ENCODE data around the gene SAMD5. TPM values are rescaled to one million over a fixed set of nuclear protein-coding genes. Genes with fewer than 3 reads are reported as not detected.

SAMD5 gene
- total and polyA plus RNA-seq, 9 of the 15 experiments (the other 6 are each of a cell fraction or from before 2014, with no cell fraction given), result 0.15 to 0.91 (median 0.55) TPM

DNA sequence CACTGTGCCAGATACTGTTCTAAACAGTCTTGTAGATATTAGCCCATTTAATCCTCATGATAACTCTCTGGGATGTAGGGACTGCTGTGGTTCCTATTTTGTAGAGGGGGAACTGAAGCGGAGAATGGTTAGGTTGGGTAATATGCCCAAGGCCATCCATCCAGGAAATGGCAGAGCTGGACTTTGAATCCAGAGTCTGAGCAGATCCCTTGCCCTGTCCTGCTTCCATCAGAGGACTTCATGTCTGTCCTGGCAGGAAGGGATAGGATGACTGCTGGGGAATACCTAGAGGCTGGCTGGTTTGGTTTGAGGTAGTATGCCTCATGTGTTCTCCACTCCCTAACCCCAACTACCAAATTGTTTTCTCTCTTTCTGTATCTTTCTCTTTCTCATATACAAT lies 44.6 kb downstream of the SAMD5 start (continued):
- TF ChIP-seq, protein P1, sequence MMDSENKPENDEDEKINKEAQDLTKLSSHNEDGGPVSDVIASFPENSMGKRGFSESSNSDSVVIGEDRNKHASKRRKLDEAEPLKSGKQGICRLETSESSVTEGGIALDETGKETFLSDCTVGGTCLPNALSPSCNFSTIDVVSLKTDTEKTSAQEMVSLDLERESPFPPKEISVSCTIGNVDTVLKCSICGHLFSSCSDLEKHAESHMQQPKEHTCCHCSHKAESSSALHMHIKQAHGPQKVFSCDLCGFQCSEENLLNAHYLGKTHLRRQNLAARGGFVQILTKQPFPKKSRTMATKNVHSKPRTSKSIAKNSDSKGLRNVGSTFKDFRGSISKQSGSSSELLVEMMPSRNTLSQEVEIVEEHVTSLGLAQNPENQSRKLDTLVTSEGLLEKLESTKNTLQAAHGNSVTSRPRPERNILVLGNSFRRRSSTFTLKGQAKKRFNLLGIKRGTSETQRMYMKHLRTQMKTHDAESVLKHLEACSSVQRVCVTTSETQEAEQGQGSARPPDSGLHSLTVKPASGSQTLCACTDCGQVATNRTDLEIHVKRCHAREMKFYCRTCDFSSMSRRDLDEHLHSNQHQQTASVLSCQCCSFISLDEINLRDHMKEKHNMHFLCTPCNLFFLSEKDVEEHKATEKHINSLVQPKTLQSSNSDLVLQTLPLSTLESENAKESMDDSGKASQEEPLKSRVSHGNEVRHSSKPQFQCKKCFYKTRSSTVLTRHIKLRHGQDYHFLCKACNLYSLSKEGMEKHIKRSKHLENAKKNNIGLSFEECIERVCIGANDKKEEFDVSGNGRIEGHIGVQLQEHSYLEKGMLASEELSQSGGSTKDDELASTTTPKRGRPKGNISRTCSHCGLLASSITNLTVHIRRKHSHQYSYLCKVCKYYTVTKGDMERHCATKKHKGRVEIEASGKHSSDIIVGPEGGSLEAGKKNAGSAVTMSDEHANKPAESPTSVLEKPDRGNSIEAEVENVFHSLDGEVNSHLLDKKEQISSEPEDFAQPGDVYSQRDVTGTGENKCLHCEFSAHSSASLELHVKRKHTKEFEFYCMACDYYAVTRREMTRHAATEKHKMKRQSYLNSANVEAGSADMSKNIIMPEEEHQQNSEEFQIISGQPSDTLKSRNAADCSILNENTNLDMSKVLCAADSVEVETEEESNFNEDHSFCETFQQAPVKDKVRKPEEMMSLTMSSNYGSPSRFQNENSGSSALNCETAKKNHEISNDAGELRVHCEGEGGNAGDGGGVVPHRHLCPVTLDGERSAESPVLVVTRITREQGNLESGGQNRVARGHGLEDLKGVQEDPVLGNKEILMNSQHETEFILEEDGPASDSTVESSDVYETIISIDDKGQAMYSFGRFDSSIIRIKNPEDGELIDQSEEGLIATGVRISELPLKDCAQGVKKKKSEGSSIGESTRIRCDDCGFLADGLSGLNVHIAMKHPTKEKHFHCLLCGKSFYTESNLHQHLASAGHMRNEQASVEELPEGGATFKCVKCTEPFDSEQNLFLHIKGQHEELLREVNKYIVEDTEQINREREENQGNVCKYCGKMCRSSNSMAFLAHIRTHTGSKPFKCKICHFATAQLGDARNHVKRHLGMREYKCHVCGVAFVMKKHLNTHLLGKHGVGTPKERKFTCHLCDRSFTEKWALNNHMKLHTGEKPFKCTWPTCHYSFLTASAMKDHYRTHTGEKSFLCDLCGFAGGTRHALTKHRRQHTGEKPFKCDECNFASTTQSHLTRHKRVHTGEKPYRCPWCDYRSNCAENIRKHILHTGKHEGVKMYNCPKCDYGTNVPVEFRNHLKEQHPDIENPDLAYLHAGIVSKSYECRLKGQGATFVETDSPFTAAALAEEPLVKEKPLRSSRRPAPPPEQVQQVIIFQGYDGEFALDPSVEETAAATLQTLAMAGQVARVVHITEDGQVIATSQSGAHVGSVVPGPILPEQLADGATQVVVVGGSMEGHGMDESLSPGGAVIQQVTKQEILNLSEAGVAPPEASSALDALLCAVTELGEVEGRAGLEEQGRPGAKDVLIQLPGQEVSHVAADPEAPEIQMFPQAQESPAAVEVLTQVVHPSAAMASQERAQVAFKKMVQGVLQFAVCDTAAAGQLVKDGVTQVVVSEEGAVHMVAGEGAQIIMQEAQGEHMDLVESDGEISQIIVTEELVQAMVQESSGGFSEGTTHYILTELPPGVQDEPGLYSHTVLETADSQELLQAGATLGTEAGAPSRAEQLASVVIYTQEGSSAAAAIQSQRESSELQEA (IDR thresholded peaks at IDR 0.05; ENCODE audit: low read depth), result no peak
- no peak for TF ChIP-seq ZNF436 (CRISPR knock-in tag; IDR thresholded peaks at IDR 0.05)
- TF ChIP-seq, protein P2, sequence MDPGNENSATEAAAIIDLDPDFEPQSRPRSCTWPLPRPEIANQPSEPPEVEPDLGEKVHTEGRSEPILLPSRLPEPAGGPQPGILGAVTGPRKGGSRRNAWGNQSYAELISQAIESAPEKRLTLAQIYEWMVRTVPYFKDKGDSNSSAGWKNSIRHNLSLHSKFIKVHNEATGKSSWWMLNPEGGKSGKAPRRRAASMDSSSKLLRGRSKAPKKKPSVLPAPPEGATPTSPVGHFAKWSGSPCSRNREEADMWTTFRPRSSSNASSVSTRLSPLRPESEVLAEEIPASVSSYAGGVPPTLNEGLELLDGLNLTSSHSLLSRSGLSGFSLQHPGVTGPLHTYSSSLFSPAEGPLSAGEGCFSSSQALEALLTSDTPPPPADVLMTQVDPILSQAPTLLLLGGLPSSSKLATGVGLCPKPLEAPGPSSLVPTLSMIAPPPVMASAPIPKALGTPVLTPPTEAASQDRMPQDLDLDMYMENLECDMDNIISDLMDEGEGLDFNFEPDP (CRISPR knock-in tag; IDR thresholded peaks at IDR 0.05), result no peak
- no peak for TF ChIP-seq ZNF717 (CRISPR knock-in tag; IDR thresholded peaks at IDR 0.05)
- TF ChIP-seq, protein P3, sequence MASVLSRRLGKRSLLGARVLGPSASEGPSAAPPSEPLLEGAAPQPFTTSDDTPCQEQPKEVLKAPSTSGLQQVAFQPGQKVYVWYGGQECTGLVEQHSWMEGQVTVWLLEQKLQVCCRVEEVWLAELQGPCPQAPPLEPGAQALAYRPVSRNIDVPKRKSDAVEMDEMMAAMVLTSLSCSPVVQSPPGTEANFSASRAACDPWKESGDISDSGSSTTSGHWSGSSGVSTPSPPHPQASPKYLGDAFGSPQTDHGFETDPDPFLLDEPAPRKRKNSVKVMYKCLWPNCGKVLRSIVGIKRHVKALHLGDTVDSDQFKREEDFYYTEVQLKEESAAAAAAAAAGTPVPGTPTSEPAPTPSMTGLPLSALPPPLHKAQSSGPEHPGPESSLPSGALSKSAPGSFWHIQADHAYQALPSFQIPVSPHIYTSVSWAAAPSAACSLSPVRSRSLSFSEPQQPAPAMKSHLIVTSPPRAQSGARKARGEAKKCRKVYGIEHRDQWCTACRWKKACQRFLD (CRISPR knock-in tag; IDR thresholded peaks at IDR 0.05), result no peak
- TF ChIP-seq, protein P4, sequence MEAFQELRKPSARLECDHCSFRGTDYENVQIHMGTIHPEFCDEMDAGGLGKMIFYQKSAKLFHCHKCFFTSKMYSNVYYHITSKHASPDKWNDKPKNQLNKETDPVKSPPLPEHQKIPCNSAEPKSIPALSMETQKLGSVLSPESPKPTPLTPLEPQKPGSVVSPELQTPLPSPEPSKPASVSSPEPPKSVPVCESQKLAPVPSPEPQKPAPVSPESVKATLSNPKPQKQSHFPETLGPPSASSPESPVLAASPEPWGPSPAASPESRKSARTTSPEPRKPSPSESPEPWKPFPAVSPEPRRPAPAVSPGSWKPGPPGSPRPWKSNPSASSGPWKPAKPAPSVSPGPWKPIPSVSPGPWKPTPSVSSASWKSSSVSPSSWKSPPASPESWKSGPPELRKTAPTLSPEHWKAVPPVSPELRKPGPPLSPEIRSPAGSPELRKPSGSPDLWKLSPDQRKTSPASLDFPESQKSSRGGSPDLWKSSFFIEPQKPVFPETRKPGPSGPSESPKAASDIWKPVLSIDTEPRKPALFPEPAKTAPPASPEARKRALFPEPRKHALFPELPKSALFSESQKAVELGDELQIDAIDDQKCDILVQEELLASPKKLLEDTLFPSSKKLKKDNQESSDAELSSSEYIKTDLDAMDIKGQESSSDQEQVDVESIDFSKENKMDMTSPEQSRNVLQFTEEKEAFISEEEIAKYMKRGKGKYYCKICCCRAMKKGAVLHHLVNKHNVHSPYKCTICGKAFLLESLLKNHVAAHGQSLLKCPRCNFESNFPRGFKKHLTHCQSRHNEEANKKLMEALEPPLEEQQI (IDR thresholded peaks at IDR 0.05), result no peak
- TF ChIP-seq, protein P5, sequence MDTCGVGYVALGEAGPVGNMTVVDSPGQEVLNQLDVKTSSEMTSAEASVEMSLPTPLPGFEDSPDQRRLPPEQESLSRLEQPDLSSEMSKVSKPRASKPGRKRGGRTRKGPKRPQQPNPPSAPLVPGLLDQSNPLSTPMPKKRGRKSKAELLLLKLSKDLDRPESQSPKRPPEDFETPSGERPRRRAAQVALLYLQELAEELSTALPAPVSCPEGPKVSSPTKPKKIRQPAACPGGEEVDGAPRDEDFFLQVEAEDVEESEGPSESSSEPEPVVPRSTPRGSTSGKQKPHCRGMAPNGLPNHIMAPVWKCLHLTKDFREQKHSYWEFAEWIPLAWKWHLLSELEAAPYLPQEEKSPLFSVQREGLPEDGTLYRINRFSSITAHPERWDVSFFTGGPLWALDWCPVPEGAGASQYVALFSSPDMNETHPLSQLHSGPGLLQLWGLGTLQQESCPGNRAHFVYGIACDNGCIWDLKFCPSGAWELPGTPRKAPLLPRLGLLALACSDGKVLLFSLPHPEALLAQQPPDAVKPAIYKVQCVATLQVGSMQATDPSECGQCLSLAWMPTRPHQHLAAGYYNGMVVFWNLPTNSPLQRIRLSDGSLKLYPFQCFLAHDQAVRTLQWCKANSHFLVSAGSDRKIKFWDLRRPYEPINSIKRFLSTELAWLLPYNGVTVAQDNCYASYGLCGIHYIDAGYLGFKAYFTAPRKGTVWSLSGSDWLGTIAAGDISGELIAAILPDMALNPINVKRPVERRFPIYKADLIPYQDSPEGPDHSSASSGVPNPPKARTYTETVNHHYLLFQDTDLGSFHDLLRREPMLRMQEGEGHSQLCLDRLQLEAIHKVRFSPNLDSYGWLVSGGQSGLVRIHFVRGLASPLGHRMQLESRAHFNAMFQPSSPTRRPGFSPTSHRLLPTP (IDR thresholded peaks at IDR 0.05; ENCODE audit: borderline replicate concordance, extremely low read depth, insufficient read length), result no peak

All from K562 (cell line).